Activated CD4-positive, alpha-beta memory T cell treated with anti-CD3 and anti-CD28 coated beads, Interleukin-2, amount 10 ng/mL, durations not matched to agents 7 days and 5 days (primary cell): ENCODE data around the gene LIMS2. TPM values are rescaled to one million over a fixed set of nuclear protein-coding genes. Genes with fewer than 3 reads are reported as not detected.

Source experiments
- CTCF ChIA-PET: fragments of 350-600 bp; sonication (Branson Sonifier 250); formaldehyde crosslinking; loops from one replicate; lab custom pipeline; 2021; ENCODE audit warnings: antibody characterized with exemption, inconsistent platforms; lab: Charles Lee
- POLR2A ChIA-PET: fragments of 350-600 bp; sonication (Branson Sonifier 250); formaldehyde crosslinking; loops from one replicate; lab custom pipeline; 2021; ENCODE audit warnings: antibody characterized with exemption; lab: Charles Lee
- DNase-seq: peaks from one replicate; pipeline ENCODE4 v3.0.0-alpha.2; 2020
- H3K27ac Mint-ChIP-seq: one replicate; pipeline ENCODE4 v1.8.0; 2021; ENCODE audit warnings: mild to moderate bottlenecking, mixed read lengths
- H3K27me3 Mint-ChIP-seq: one replicate; pipeline ENCODE4 v1.8.0; 2021; ENCODE audit warnings: mixed read lengths
- H3K36me3 Mint-ChIP-seq: one replicate; pipeline ENCODE4 v1.8.0; 2021; ENCODE audit warnings: low read depth, mixed read lengths
- H3K4me1 Mint-ChIP-seq: one replicate; pipeline ENCODE4 v1.8.0; 2021; ENCODE audit warnings: mixed read lengths
- H3K4me3 Mint-ChIP-seq: one replicate; pipeline ENCODE4 v1.8.0; 2021; ENCODE audit warnings: mild to moderate bottlenecking, mixed read lengths
- H3K9me3 Mint-ChIP-seq: one replicate; pipeline ENCODE4 v1.8.0; 2021; ENCODE audit warnings: mixed read lengths
- total RNA-seq, 2 experiments: library from RNA; stranded (reverse); gene quantifications; one replicate each; pipeline ENCODE4 v1.2.3, GENCODE V29; 2021

The LIMS2 gene
- total RNA-seq, 2 experiments from 2014 or later: 15.0 to 15.5 TPM

DNA sequence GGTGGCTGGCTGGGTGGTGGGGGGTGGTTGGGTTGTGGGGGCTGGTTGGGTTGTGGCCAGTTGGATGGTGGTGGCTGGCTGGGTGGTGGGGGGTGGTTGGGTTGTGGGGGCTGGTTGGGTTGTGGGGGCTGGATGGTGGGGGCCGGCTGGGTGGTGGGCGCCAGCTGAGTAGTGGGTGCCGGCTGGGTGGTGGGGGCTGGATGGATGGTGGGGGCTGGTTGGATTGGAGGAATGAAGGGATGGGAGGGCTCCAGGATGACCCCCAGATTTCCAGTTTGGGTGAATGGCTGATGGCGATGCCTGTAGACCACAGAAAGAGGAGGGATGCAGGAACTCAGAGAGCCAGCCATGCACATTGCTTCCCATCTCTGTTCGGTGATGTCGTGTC, 56.1 kb downstream of the LIMS2 start:
- Mint-ChIP-seq H3K4me3 (no peak overlapping the region), H3K4me1 (no peaks in the 10 kb centered on the region), H3K27me3 (peaks cover 32% of the 10 kb centered on the region), H3K36me3 (no peaks in the 10 kb centered on the region), H3K27ac (no peak overlapping the region), H3K9me3 (no peaks in the 10 kb centered on the region)
- ChIA-PET POLR2A (no interaction called here), CTCF (interaction anchor here (1.2 kb wide), 1 partner anchor 28 kb away, joined by 4 read pairs; no protein-coding TSS in a partner anchor)
- DNase-seq: no peak

GRCh38 chr2:127618551-127619202, 56.7 kb downstream of the LIMS2 start:
- H3K9me3 Mint-ChIP-seq: no peaks in the 10 kb centered on the region
- no peaks in the 10 kb centered on the region for H3K36me3 Mint-ChIP-seq
- H3K4me3 Mint-ChIP-seq: no peak overlapping the region
- ChIA-PET POLR2A (no interaction called here), CTCF (interaction anchor here (1.2 kb wide), 1 partner anchor 28 kb away, joined by 4 read pairs; no protein-coding TSS in a partner anchor)
- peaks cover 37% of the 10 kb centered on the region for H3K27me3 Mint-ChIP-seq
- H3K27ac Mint-ChIP-seq: no peak overlapping the region
- DNase-seq: no peak
- H3K4me1 Mint-ChIP-seq: no peaks in the 10 kb centered on the region

DNA sequence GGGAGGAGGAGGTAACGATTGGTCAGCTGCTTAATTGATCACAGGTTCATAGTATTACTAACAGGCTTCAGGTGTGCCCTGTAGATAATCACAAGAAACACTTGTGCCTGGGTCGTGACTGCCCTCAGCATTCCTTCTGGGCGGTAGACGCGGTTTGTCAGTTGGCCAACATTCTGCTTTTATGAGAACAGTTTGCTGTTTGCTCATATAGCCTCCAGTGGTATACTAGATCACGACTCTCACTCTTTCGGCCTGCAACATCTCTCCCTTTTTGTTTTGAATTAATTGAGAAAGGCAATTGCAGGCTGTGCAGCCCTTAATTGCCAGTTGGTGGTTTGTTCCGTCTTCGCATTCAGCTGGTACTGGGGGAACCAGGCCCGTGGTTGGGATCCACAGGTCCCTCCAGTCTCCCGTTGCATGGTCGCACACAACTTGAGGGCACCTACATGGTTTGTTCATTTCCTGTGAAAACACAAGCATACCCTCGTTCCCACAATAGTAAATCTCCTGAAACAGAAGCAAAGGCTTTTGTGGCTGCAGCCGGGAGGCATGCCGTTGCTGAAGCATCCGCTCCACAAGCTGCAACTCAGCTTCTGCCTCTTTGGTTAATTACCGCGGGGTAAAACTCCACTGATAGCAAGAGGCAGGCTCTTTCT, 59.7 kb downstream of the LIMS2 start:
- no peaks in the 10 kb centered on the region for H3K4me1 Mint-ChIP-seq
- DNase-seq: no peak
- ChIA-PET POLR2A (no interaction called here), CTCF (no interaction called here)
- no peak overlapping the region for H3K27ac Mint-ChIP-seq
- H3K36me3 Mint-ChIP-seq: no peaks in the 10 kb centered on the region
- H3K4me3 Mint-ChIP-seq: no peak overlapping the region
- no peaks in the 10 kb centered on the region for H3K9me3 Mint-ChIP-seq
- peaks cover 41% of the 10 kb centered on the region for H3K27me3 Mint-ChIP-seq

DNA sequence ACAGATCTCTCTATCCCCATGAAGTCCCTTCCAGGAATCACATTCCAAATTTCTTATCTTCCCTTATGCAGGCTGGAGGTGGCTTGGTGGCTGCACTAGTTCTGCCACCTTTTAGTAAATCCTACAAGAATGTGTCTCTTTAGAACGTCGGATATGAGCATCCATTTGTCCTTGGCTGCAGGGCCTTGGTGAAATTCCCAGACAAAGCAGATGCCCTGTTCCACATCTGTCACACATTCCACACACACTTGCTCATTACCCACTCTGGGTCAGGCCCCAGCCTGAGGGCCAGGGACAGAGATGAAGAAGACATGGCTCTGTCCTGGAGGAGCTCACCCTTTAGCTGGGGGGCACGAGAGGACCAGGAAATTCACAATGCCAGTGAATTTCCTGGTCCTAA, 60.6 kb downstream of the LIMS2 start:
- H3K4me1 Mint-ChIP-seq: no peaks in the 10 kb centered on the region
- H3K4me3 Mint-ChIP-seq: no peak overlapping the region
- ChIA-PET POLR2A (no interaction called here), CTCF (no interaction called here)
- H3K36me3 Mint-ChIP-seq: no peaks in the 10 kb centered on the region
- H3K27ac Mint-ChIP-seq: no peak overlapping the region
- H3K27me3 Mint-ChIP-seq: peaks cover 41% of the 10 kb centered on the region
- no peak for DNase-seq
- H3K9me3 Mint-ChIP-seq: no peaks in the 10 kb centered on the region

GRCh38 chr2:127614246-127614645, 61.1 kb downstream of the LIMS2 start:
- no peaks in the 10 kb centered on the region for H3K36me3 Mint-ChIP-seq
- ChIA-PET CTCF (interaction anchor here (1.2 kb wide), 1 partner anchor 36 kb away, joined by 3 read pairs; no protein-coding TSS in a partner anchor), POLR2A (no interaction called here)
- H3K27ac Mint-ChIP-seq: no peak overlapping the region
- no peaks in the 10 kb centered on the region for H3K9me3 Mint-ChIP-seq
- H3K4me3 Mint-ChIP-seq: no peak overlapping the region
- H3K27me3 Mint-ChIP-seq: peaks cover 41% of the 10 kb centered on the region
- DNase-seq: no peak
- H3K4me1 Mint-ChIP-seq: no peaks in the 10 kb centered on the region

- no peak for DNase-seq
- no peaks in the 10 kb centered on the region for H3K9me3 Mint-ChIP-seq
- POLR2A ChIA-PET: no interaction called here
- peaks cover 40% of the 10 kb centered on the region for H3K27me3 Mint-ChIP-seq
- no peaks in the 10 kb centered on the region for H3K4me1 Mint-ChIP-seq
- no peak overlapping the region for H3K4me3 Mint-ChIP-seq
- H3K27ac Mint-ChIP-seq: no peak overlapping the region
- CTCF ChIA-PET: no interaction called here
- H3K36me3 Mint-ChIP-seq: no peaks in the 10 kb centered on the region
These were observed 63.1 kb downstream of the LIMS2 start for GRCh38 chr2:127612111-127612822.

- no peak for DNase-seq
- no peak overlapping the region for H3K4me3 Mint-ChIP-seq
- POLR2A ChIA-PET: interaction anchor here (1.0 kb wide), 1 partner anchor 12 kb away, joined by 4 read pairs; no protein-coding TSS in a partner anchor
- H3K27me3 Mint-ChIP-seq: peaks cover 30% of the 10 kb centered on the region
- no peaks in the 10 kb centered on the region for H3K4me1 Mint-ChIP-seq
- CTCF ChIA-PET: no interaction called here
- H3K27ac Mint-ChIP-seq: no peak overlapping the region
- no peaks in the 10 kb centered on the region for H3K36me3 Mint-ChIP-seq
- H3K9me3 Mint-ChIP-seq: no peaks in the 10 kb centered on the region
These were observed 64.0 kb downstream of the LIMS2 start for GRCh38 chr2:127611076-127611925.

DNA sequence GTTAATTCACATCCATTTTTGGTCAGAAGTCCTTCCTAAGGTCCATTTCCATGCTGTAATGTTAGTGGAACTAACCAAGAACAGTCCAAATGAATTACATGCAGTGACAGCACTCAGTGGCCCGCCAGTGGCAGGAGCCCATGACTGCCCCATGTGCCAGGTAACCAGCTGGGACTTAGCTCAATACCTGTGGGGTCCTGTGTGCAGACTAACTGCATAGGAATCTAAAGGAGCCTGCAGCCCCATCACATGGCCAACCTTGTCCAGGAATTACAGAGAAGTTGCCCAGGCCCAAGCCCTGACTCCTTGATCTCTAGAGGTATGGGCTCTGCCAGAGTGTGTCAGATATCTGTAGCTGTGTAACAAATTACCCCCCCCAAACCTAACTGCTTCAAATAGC, 64.8 kb downstream of the LIMS2 start:
- no peak overlapping the region for H3K27ac Mint-ChIP-seq
- no peaks in the 10 kb centered on the region for H3K36me3 Mint-ChIP-seq
- no peaks in the 10 kb centered on the region for H3K4me1 Mint-ChIP-seq
- DNase-seq: no peak
- H3K9me3 Mint-ChIP-seq: no peaks in the 10 kb centered on the region
- ChIA-PET CTCF (no interaction called here), POLR2A (interaction anchor here (1.0 kb wide), 1 partner anchor 12 kb away, joined by 4 read pairs; no protein-coding TSS in a partner anchor)
- peaks cover 25% of the 10 kb centered on the region for H3K27me3 Mint-ChIP-seq
- no peak overlapping the region for H3K4me3 Mint-ChIP-seq

- Mint-ChIP-seq H3K9me3 (no peaks in the 10 kb centered on the region), H3K36me3 (no peaks in the 10 kb centered on the region), H3K4me3 (no peak overlapping the region), H3K27me3 (peaks cover 21% of the 10 kb centered on the region), H3K4me1 (no peaks in the 10 kb centered on the region), H3K27ac (no peak overlapping the region)
- POLR2A ChIA-PET: no interaction called here
- DNase-seq: no peak
- CTCF ChIA-PET: no interaction called here
These were observed 65.5 kb downstream of the LIMS2 start for GRCh38 chr2:127609818-127610217.

- H3K27ac Mint-ChIP-seq: no peak overlapping the region
- H3K9me3 Mint-ChIP-seq: no peaks in the 10 kb centered on the region
- no peaks in the 10 kb centered on the region for H3K36me3 Mint-ChIP-seq
- peaks cover 20% of the 10 kb centered on the region for H3K27me3 Mint-ChIP-seq
- DNase-seq: no peak
- peaks cover 2% of the 10 kb centered on the region for H3K4me1 Mint-ChIP-seq
- ChIA-PET CTCF (no interaction called here), POLR2A (no interaction called here)
- no peak overlapping the region for H3K4me3 Mint-ChIP-seq
These were observed 66.1 kb downstream of the LIMS2 start for GRCh38 chr2:127609031-127609751.

DNA sequence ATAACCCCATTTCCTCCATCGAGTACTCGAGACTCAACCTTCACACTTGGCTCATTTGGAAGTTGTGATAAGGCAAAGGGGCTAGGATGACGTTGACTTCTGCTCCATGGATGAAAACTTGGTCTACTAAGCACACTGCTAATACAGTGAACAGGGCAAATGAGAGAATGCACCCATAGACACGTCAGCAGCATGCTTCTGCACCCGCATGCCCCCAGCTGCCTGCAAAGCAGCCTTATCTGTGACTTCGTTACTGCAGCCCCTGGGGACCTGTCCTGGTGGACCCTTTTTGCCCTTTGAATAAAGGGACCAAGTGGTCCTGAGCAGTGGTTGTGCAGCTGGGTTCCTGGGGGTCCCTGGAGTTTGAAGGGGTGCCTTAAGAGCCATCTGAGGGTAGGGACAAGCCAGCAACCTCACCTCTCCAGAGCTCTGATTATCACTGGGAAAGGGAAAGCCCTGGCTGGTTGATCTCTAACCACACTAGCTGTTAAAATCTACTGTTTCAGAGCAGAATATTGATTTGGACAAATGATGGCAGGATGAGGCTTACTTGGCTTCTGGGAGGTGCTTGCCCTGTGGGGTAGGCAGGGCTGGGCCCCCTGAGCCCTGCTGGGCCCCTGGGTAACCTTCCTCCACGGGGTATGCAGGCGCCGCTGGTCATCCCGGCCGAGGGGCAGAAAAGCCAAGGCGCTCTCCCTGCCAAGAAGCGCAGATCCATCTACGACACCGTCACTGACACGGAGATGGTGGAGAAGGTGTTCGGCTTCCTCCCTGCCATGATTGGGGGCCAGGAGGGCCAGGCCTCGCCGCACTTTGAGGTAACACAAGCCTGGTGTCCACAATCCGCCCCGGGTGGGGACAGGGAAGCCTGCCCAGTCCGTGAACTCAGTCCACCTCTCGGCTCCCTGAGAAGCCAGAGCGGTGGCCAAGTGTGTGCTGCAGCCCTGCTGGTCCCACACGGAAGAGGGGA, 67.0 kb downstream of the LIMS2 start:
- ChIA-PET POLR2A (no interaction called here), CTCF (no interaction called here)
- no peaks in the 10 kb centered on the region for H3K36me3 Mint-ChIP-seq
- DNase-seq: no peak
- H3K4me1 Mint-ChIP-seq: peaks cover 2% of the 10 kb centered on the region
- peaks cover 14% of the 10 kb centered on the region for H3K27me3 Mint-ChIP-seq
- no peak overlapping the region for H3K4me3 Mint-ChIP-seq
- H3K9me3 Mint-ChIP-seq: no peaks in the 10 kb centered on the region
- no peak overlapping the region for H3K27ac Mint-ChIP-seq
